CD4-positive, alpha-beta T cell treated with Interleukin-2 at 100 ng/mL for 4 hours (primary cell): ENCODE results near the gene COL5A1.

Experiments used
- DNase-seq: peaks from one replicate; pipeline ENCODE4 v3.0.0-alpha.2; 2020; ENCODE audit warnings: low spot score

COL5A1 gene

DNA sequence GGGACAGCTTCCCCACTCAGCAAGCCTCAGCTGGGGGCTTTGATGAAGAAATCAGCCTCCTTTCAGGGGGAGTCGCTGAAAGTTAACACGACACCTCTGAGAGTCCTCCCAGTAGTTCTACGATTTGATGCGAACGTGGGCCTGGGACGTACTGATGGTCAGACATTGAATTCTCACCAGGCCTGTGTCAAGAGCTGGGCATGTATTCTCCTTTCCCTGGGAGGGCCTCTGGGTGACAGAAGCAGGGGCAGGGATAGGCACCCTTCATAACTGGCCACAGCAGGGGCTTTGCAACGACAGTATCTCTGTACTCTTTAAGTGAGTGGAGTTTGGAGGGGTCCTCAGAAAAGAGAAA is 15.6 kb upstream of the COL5A1 start:
- no peak for DNase-seq

DNA sequence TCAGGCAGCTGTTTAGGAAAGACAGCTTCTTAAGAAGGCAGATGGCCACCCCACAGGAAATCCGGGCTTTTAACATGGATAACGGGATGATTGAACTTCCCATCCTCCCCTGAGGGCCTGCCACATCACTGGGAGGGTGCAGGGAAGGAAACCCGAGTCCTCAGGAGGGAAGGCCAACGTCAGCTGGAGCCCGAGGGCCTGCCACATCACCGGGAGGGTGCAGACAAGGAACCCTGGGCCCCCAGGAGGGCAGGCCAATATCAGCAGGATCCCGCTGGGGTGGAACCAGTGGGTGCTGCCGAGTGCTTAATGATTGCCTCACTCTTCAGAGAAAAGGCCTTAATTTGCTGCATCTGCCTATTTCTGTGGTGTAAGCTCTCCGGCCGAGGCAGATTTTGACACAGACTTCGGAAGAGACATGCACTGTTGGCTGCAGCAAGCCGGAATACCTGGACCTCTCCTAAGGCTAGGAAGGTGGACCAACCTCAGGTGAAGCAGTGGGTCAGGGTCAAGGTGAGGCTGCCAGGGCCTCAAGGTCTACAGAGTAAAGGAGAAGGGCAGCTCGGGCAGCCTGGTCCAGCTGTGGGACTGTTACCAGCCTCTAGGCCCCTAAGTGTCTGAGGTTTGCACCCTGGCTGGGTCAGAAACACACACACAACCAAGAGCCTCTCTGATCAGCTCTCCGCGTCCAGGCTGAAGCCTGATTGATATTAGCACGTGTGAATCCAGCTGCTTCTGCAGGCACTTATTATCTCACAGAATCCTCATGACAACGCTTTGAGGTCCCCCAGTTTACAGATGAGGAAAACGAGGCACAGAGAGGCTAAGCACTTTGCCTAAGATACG is 14.8 kb upstream of the COL5A1 start:
- DNase-seq: no peak

DNA sequence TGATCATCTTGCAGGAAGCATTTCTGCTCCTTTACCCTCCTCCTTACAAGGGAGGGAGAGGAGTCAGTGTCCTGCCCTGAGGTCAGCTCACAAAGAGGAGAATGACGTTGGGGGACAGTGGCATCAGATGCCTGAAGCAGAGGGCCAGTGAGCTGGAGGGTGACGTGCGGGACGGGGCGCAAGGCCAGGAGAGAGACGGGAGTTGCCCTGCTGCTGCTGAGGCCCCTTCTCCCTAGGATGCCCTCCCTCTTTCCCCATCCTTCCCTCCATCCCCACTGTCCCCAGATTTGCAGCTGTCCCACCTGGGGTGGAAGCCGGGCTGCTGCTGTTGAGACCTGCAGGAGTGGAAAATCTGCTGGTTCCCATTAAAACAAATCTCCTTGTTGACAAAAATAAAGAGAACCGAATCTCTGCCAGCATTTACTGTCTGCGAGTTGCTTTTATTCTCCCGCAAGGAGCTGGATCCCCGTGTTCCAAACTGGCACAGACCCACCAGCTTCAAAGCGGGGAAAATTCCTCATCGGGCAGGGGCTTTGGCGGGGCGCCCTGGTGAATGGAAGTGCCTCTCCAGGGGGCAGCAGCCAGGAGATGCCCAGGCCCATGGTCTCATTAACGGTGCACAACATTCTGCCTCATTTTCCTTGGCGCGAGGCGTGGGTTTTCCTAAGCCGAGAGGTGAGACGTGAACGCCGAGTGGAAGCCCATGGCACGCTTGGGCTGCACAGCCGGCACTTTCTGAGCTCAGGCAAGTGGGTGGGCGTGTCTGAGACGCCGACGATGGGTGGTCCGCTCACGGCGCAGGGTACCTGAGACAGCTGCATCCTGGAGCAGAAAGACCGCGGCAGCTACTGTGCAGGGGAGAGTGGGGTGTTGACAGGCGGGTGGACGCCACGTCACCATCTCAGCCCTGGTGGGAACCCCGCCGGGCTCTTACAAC is 13.9 kb upstream of the COL5A1 start:
- DNase-seq: no peak

- no peak for DNase-seq
Observed at GRCh38 chr9:134628354-134628736, 13.3 kb upstream of the COL5A1 start.

- no peak for DNase-seq
Observed at GRCh38 chr9:134629061-134629585, 12.5 kb upstream of the COL5A1 start.

- no peak for DNase-seq
Observed at GRCh38 chr9:134629586-134630392, 11.8 kb upstream of the COL5A1 start.

DNA sequence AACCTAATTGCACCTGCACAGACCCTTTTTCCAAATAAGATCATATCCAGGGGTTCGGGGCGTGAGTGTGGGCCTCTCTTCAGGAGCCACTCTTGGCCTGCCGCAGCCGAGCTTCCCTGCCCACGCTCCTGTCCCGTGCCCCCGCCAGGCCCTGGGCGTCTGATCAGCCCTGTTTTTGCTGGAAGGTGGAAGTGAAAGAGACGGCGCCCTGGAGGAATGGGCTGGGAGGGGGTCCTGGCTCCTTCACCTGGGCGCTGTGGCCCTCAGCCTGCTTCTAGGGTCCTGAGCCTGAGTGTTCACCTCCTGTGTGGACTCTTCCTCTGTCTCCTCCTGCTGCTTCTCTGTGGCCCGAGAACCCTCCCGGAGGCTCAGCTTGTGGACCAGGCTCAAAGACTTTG is 11.2 kb upstream of the COL5A1 start:
- no peak for DNase-seq

DNA sequence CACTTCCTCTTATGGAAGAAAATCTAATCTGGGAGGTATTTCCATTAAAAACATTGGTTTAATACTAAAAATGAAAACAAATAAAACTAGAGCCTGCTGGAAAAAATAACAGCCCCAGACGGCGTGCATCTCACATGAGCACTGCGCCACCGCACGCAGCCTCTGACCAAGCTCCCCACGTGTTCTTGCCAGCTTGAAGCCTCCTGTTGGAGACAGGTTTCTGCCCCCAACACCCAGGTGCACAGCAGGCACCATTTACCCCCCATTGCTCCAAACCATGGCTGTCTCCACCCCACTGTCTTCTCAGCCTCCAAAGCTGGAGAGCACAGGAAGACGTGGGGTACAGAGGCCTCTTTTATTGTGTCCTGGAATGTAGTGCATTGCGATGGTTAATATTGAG is 10.7 kb upstream of the COL5A1 start:
- no peak for DNase-seq

DNA sequence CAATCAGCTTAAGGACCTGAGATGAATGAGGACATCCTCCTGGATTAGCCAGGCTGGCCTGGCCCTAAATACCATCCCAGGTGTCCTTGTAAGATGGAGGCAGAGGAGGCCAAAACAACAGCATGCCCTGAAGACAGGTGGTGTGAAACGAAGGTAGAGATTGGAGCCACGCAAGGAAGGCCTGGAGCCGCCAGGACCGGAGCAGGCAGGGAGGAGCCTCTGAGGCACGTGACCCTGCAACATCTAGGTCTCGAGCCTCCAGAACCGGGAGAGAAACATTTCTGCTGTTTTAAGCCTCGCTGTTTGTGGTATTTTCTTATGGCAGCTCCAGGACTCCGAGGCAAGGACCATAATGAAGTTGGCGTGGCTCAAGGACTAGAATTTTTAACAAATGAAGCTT is 9.7 kb upstream of the COL5A1 start:
- no peak for DNase-seq

GRCh38 chr9:134632329-134632728 is 9.3 kb upstream of the COL5A1 start:
- no peak for DNase-seq

DNA sequence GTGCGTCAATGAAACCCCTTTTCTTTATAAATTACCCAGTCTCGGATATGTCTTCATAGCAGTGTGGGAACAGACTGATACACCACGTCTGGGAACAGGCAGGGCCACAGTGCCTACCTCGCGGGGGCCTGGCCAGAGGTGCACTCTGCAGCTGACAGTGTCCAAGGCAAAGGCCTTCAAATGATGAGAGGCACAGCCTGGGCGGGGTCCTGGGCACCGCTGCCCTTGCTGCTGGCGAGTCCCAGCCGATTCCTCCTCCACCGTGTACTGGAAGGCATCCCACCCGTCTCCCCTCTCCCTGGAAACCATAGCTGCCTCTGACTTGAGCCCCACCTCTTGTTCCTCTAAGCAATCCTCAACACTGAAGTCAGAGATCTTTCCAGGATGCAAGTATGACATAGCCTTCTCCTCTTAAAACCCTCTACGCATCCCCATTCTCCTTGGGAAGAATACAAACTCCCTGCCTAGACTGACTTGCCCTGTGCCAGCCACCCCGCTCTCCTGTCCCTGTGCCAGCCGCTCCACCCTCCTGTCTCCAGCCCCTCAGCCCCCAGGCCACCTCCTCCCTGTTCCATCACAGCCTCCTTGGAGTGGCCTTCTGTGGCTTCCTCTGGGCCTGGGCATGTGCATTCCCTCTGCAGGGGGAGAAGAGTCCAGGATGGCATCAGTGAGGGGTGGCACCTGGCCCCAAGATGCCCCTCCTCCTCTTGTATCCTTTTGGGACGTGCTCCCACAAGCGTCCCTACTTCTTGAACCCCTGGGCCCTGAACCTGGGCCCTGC is 8.1 kb upstream of the COL5A1 start:
- no peak for DNase-seq

- no peak for DNase-seq
Observed at GRCh38 chr9:134634176-134634575, 7.4 kb upstream of the COL5A1 start.

GRCh38 chr9:134634667-134635230 is 6.9 kb upstream of the COL5A1 start:
- no peak for DNase-seq

DNA sequence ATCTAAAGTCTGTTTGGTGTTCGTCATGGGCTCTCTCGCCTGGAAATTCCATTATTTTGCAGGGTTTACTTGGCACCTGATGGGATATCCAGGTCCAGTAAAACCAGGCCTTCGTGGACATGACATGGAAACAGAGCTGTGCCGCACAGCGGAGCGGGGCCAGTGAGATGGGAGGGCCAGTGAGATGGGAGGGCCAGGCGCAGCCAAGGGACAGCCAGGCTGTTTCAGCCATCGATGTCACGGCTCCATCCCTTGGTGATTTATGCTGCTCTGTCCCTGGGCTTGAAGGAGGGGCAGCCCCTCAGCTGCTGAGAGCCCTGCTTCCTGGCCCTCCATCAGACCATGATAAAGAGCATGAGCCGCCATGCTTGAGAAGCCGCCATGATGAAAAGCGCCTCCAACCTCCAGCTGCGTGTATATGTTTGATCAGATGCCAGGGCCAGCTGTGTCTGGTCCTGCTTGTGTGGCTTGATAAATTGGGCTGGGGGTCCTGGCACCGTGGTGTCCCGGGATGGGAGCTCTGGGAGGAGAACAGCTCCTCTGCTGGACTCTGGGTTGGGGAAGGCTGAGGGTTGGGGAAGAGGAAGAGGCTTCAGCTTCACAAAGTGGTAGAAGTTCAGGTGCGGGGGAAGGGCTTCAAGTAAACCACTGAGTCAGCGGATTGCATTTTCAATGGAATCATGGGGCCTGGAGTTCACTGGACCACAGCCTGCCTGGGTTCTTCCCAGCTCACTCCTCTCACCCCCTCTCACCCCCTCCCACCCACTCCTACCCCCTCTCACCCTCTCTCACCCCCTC is 6.1 kb upstream of the COL5A1 start:
- no peak for DNase-seq

DNA sequence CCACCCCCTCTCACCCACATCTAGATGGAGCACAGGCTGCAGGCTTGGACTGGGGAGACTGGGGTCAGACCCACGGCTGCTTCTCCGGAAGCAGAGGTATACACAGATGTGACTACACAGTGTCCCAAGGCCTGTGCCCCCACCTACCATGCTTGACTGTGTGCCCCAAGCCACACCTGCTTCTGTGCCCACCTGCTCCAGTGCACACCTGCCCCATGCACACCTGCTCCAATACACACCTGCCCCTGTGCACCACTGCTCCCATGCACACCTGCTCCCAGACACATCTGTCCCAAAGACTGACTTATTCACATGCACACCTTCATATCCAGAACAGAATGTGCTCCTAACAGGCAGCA is 5.5 kb upstream of the COL5A1 start:
- DNase-seq: no peak

GRCh38 chr9:134637241-134637640 is 4.4 kb upstream of the COL5A1 start:
- no peak for DNase-seq

DNA sequence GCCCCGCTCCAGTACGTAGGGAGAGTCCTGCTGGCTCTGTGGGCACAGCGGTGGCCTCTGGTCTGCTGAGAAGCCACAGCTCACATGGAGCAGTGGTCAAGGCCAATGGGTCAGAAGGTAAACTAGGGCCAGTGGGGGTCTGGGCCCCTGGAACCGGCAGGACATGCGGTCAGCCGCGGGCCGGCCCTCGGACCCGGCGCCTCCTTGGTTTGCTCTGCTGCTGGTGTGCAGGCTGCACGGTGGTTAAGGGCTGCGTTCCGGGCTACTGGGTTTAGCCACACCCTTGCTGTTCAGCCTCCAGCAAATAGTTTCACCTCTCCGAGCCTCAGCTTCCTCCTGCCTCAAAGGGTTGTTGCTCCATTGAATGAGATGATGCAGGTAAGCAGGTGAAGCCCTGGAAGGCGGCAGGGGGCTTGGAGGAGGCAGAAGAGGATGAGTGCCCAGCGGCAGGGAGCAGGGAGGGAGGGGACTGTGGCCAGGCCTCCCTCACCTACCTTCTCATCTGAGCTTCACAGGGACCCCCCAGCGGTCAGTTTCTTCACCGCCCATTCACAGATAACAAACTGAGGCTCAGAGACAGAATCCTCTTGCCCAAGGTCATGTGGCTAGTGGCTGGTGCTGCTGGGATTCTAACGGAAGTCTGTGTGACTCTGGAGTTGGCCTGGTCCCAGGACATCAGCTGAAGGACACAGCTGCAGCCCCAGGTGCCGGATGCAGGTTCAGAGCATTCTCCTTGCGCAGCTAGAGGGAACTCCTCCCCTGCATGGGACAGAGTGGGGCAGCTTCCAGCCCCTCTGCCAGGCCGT is 3.7 kb upstream of the COL5A1 start:
- no peak for DNase-seq

DNA sequence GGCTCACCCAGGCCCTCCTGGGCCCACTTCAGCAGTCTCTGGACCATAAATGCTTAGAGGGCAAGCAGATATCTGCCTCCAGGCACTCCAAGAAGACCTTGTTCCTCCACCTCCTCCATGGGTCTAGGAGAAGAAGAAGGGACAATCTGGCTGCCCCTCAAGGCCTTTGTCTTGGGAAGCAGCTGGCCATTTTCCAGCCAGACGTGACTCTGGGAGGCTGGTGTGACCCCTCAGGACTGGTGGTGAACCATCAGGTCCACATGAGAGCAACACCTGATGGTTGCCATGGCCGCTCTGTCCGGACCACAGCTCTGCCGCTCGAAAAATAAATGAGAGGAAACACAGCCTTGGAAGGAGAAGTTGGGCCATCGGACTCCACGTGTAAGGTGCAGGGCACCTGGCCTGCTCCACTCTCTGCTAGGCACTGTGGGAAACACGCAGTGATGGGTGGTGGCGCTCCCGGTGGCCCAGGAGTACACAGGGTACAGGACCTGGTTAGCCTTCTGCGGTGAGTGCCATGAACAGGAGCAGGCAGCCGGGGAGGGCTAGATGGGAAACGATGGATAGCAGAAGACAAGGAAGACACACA is 3.0 kb upstream of the COL5A1 start:
- no peak for DNase-seq

- DNase-seq: no peak
Observed at GRCh38 chr9:134639994-134640393, 1.6 kb upstream of the COL5A1 start.
